ENCODE results near the gene E4F1. TPM values are rescaled to one million over a fixed set of nuclear protein-coding genes. Genes with fewer than 3 reads are reported as not detected.

The E4F1 gene
- total and polyA plus RNA-seq, 2 of the 8 experiments (the other 6 are each of a cell fraction or from before 2014, with no cell fraction given), result 22.2 to 27.0 TPM

DNA sequence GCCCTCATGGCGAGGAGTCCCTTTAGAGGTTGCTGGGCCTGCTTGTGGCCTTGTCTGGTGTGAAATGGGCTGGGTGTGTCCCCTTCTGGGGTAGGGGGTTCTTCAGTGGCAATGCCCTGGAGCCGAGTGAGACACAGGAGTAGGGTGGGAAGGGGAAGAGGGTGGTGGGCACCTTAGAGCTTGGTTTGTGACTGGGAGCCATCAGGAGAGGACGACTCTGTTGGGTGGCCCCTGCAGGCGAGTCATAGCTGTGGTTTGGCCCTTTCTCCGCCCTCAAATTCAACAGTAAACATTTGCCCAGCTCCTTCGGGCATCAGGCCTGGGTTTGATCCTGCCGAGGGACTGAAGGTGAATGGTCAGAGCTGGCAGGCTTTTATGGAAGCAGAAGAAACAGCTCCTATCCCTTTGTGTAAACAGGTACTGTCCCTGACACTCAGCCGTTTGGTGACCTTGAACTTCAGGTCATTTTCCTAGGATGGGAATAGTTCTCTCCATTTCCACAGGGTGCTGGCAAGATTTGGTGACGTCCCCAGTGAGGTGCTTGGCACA, 2.9 kb downstream of the E4F1 start:
- Histone ChIP-seq H4K91ac (replicated peaks; ENCODE audit: insufficient read length, low read length) (no peak overlapping the region), H4K8ac (ENCODE audit: extremely low read depth, insufficient read depth, low read length) (no peak overlapping the region), H2BK15ac (ENCODE audit: low read length) (no peak overlapping the region), H3K79me2 (ENCODE audit: control insufficient read depth in 1 of 2, insufficient read depth in 2 of 2, low read length in 2 of 2) (peaks cover 3 to 29% of the 10 kb centered on the region in 2 experiments; a peak in 2 of 4 replicates), H2BK12ac (ENCODE audit: low read depth, low read length) (no peak overlapping the region), H3K27me3 (replicated peaks in 1 of 4; ENCODE audit: control insufficient read depth in 3 of 4, extremely low read depth in 1 of 4, insufficient read depth in 3 of 4, low read length in 3 of 4) (no peaks in the 10 kb centered on the region), H3K18ac (ENCODE audit: extremely low read depth, low read length) (no peak overlapping the region), H3K23me2 (ENCODE audit: low read depth, low read length) (no peaks in the 10 kb centered on the region), H3K4ac (replicated peaks; ENCODE audit: insufficient read length, low read depth, low read length) (no peak overlapping the region), H3K79me1 (ENCODE audit: low read depth, low read length) (peaks cover 3% of the 10 kb centered on the region; the same call in 1 of the 2 replicates), H2AK5ac (ENCODE audit: low read depth, low read length) (no peak overlapping the region), H4K5ac (ENCODE audit: insufficient read length, low read depth, low read length) (no peak overlapping the region), H3K27ac (ENCODE audit: low read depth, low read length) (no peak overlapping the region), H3K56ac (replicated peaks; ENCODE audit: insufficient read length, low read depth, low read length) (no peak overlapping the region), H3K9me3 (ENCODE audit: insufficient read depth in 2 of 2, low read depth in 1 of 2, low read length in 1 of 2) (no peaks in the 10 kb centered on the region), H3K9ac (replicated peaks in 1 of 4; ENCODE audit: extremely low read depth in 1 of 4, low read depth in 3 of 4, low read length in 3 of 4) (no peak overlapping the region), H3K4me1 (replicated peaks in 1 of 4; ENCODE audit: control insufficient read depth in 3 of 4, insufficient read depth in 4 of 4, low read length in 3 of 4) (no peaks in the 10 kb centered on the region), H3K14ac (ENCODE audit: insufficient read length) (no peak overlapping the region), H2BK120ac (replicated peaks; ENCODE audit: low read depth, low read length) (no peak overlapping the region), H3K23ac (ENCODE audit: insufficient read length) (no peak overlapping the region), H3K4me3 (ENCODE audit: extremely low read depth in 1 of 4, insufficient read depth in 2 of 4, low read depth in 3 of 4, low read length in 4 of 4) (no peak overlapping the region), H2AFZ (ENCODE audit: low read length) (no peak overlapping the region), H4K20me1 (replicated peaks in 1 of 2; ENCODE audit: control insufficient read depth in 1 of 2, insufficient read depth in 2 of 2, low read length in 2 of 2) (peaks cover 9 to 13% of the 10 kb centered on the region in 2 experiments), H3K36me3 (ENCODE audit: control insufficient read depth in 2 of 4, insufficient read depth in 4 of 4, low read length in 3 of 4) (peaks cover 0 to 15% (median 2%) of the 10 kb centered on the region in 4 experiments; a peak in 3 of 8 replicates), H2BK20ac (ENCODE audit: low read length) (no peak overlapping the region), H2BK5ac (ENCODE audit: low read depth, low read length) (no peak overlapping the region), H3K4me2 (ENCODE audit: insufficient read depth in 1 of 2, low read depth in 2 of 2, low read length in 2 of 2) (no peak overlapping the region)
- no peak for TF ChIP-seq NRF1 (IDR thresholded peaks at IDR 0.05; ENCODE audit: low read depth, low read length)
- no peak for TF ChIP-seq RBBP5 (IDR thresholded peaks at IDR 0.05; ENCODE audit: borderline replicate concordance, low read depth, low read length)
- no peak for TF ChIP-seq SIN3A (conservative IDR thresholded peaks at IDR 0.05 in 1 of 2, IDR thresholded peaks at IDR 0.05 in 1 of 2; ENCODE audit: low read depth in 1 of 2, low read length in 2 of 2)
- TF ChIP-seq TAF7 (optimal IDR thresholded peaks at IDR 0.05; ENCODE audit: borderline replicate concordance, low read depth, low read length), result no peak
- TF ChIP-seq TCF12 (IDR thresholded peaks at IDR 0.05; ENCODE audit: low read depth, low read length), result no peak
- TF ChIP-seq SAP30 (IDR thresholded peaks at IDR 0.05; ENCODE audit: insufficient read depth, insufficient replicate concordance, low read length), result no peak
- TF ChIP-seq EZH2 (IDR thresholded peaks at IDR 0.05; ENCODE audit: low read depth, low read length, severe bottlenecking), result no peak
- TF ChIP-seq SP2 (IDR thresholded peaks at IDR 0.05; ENCODE audit: low read length), result no peak
- TF ChIP-seq, protein P1, sequence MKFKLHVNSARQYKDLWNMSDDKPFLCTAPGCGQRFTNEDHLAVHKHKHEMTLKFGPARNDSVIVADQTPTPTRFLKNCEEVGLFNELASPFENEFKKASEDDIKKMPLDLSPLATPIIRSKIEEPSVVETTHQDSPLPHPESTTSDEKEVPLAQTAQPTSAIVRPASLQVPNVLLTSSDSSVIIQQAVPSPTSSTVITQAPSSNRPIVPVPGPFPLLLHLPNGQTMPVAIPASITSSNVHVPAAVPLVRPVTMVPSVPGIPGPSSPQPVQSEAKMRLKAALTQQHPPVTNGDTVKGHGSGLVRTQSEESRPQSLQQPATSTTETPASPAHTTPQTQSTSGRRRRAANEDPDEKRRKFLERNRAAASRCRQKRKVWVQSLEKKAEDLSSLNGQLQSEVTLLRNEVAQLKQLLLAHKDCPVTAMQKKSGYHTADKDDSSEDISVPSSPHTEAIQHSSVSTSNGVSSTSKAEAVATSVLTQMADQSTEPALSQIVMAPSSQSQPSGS (IDR thresholded peaks at IDR 0.05; ENCODE audit: low read length), result no peak
- TF ChIP-seq EGR1 (IDR thresholded peaks at IDR 0.05; ENCODE audit: borderline replicate concordance, low read depth, low read length), result no peak
- ChIA-PET POLR2A (ENCODE audit: partially characterized antibody) (interaction anchor here (0.8 to 6.7 kb wide), 13 partner anchors 9 to 243 kb away, joined by 3 to 37 read pairs (median 5); partner anchors contain the start of genes BRICD5, DNASE1L2, ECI1 and PGP), CTCF (ENCODE audit: partially characterized antibody) (interaction anchor here (1.1 to 2.8 kb wide), 4 partner anchors 11 to 37 kb away, joined by 3 to 10 read pairs (median 4); partner anchors contain the start of gene ECI1)
- no peak for FAIRE-seq
- no peak for DNase-seq (ENCODE audit: low read depth in 1 of 2, low spot score in 2 of 2)
- whole genome bisulfite sequencing, 2 experiments (ENCODE audit: extremely low coverage in 1 of 2, insufficient coverage in 1 of 2, insufficient read length in 1 of 2, insufficient replicate concordance in 2 of 2, low coverage in 1 of 2, low lambda C conversion rate in 2 of 2, missing lambda C conversion rate in 1 of 2), result 87% methylated on average over 9 of the region's 9 CpGs; no CpG with 5 or more reads in 1 of the 2 experiments
